ENCODE results near the gene BLOC1S6.
"Not testable (repeated sequence)": the region's sequence is repeated elsewhere in the genome, so short reads cannot be mapped to it uniquely, and the experiment has no call there.

BLOC1S6 gene

GRCh38 chr15:45641999-45642932, 55.1 kb downstream of the BLOC1S6 start:
- no peak for DNase-seq

GRCh38 chr15:45644437-45644836, 57.3 kb downstream of the BLOC1S6 start:
- DNase-seq: no peak

- DNase-seq: no peak
These were observed 58.1 kb downstream of the BLOC1S6 start for GRCh38 chr15:45645026-45645980.

- no peak for DNase-seq
These were observed 59.0 kb downstream of the BLOC1S6 start for GRCh38 chr15:45646220-45646619.

- DNase-seq: no peak
These were observed 60.6 kb downstream of the BLOC1S6 start for GRCh38 chr15:45647828-45648227.

- no peak for DNase-seq
These were observed 61.5 kb downstream of the BLOC1S6 start for GRCh38 chr15:45648521-45649200.

GRCh38 chr15:45650007-45650406, 62.8 kb downstream of the BLOC1S6 start:
- DNase-seq: not testable (repeated sequence)

GRCh38 chr15:45650889-45651525, 63.8 kb downstream of the BLOC1S6 start:
- DNase-seq: no peak

GRCh38 chr15:45653702-45654424, 66.7 kb downstream of the BLOC1S6 start:
- DNase-seq: no peak

GRCh38 chr15:45654749-45655148, 67.6 kb downstream of the BLOC1S6 start:
- DNase-seq: no peak

GRCh38 chr15:45657254-45657653, 70.1 kb downstream of the BLOC1S6 start:
- DNase-seq: no peak

GRCh38 chr15:45657764-45658545, 70.8 kb downstream of the BLOC1S6 start:
- DNase-seq: no peak

Data from T-helper 9 cell (primary cell).